Large intestine (tissue), 3 donors: ENCODE data around the gene TIGD6. TPM values are rescaled to one million over a fixed set of nuclear protein-coding genes. Genes with fewer than 3 reads are reported as not detected.

Experiments
- DNase-seq, 2 donors: peaks; one replicate each; pipeline versions ENCODE4 v3.0.0 to v3.0.0-alpha.2; 2013
- H3K27ac ChIP-seq: one replicate; pipeline ENCODE4 v1.5.1; 2013; ENCODE audit warnings: low read length
- H3K27me3 ChIP-seq: 2 replicates; pipeline ENCODE4 v1.6.1; 2013; ENCODE audit warnings: low read length; ENCODE audit not compliant: control insufficient read depth, insufficient read depth
- H3K36me3 ChIP-seq: 2 replicates; pipeline ENCODE4 v1.6.1; 2013; ENCODE audit warnings: low read length; ENCODE audit not compliant: control insufficient read depth, insufficient read depth
- H3K4me1 ChIP-seq: one replicate; pipeline ENCODE4 v1.6.1; 2013; ENCODE audit warnings: low read length; ENCODE audit not compliant: control insufficient read depth, insufficient read depth
- H3K4me3 ChIP-seq: one replicate; pipeline ENCODE4 v1.5.1; 2013; ENCODE audit warnings: low read length
- H3K9me3 ChIP-seq: one replicate; pipeline ENCODE4 v1.6.1; 2013; ENCODE audit warnings: mild to moderate bottlenecking, low read depth, low read length, moderate library complexity; ENCODE audit not compliant: control insufficient read depth
- WGBS: methylation state at CpG from one replicate; pipeline ENCODE4 v1.1.5; 2013; ENCODE audit warnings: low lambda C conversion rate; ENCODE audit not compliant: insufficient coverage; 5-methylcytosine and 5-hydroxymethylcytosine counted together
- polyA plus RNA-seq: library from polyadenylated mRNA; unstranded; fragments of 120-200 nt; gene quantifications from one replicate; pipeline ENCODE4 v1.2.1, GENCODE V29; 2013

Gene TIGD6
- polyA plus RNA-seq, 1 donor = 5.4 TPM

DNA sequence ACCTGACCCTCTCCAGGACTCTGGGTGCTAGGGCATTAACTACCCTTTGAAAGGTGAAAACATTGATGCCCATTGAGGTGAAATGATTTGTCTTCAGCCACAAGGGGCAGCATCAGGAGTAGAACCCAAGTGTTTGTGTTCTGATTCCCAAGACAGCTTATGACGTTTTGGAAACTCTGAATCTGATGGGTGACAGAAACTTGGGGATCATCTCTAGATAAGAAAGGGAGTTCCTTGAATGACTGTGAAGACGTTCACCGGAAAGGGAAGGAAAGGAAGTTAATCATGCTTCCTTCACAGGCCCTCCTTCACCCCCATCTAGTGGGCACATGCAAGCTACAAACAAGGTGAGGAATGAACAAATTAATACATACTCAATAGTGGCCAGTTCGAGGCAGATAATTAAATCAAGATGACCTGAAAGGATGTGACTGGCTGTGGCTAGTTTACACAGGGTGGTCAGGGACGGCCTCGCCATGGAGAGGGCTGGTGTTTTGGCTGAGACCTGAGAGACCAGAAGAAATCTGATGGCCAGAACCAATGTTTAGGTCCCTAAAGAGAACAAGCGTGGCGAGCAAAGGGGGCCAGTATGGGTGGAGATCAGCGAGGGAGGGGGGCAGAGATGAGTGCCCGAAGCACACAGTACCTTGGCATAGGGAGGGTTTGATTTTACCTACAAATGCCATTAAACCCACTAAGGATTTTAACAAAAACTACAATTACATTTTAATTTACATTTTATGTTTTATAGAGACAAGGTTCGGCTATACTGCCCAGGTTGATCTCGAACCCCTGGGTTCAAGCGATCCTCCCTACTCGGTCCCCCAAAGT, 40.8 kb downstream of the TIGD6 start:
- Histone ChIP-seq H3K27me3 (no peaks in the 10 kb centered on the region), H3K9me3 (no peaks in the 10 kb centered on the region), H3K4me1 (peaks cover 42% of the 10 kb centered on the region), H3K27ac (peak overlapping the region; percentile 90), H3K36me3 (no peaks in the 10 kb centered on the region), H3K4me3 (peak overlapping the region; percentile 97)
- WGBS = 60% methylated on average over 1 of the region's 14 CpGs
- DNase-seq = peak in 1 of 2 donors; percentile 76

- Histone ChIP-seq H3K4me1 (peaks cover 36% of the 10 kb centered on the region), H3K4me3 (no peak overlapping the region), H3K9me3 (no peaks in the 10 kb centered on the region), H3K36me3 (no peaks in the 10 kb centered on the region), H3K27ac (peak overlapping the region; percentile 90), H3K27me3 (no peaks in the 10 kb centered on the region)
- DNase-seq = peak in 1 of 2 donors; percentile 59
- no CpG with 5 or more reads among the region's 4 CpGs for WGBS
Observed at GRCh38 chr5:149957855-149958254, 42.6 kb downstream of the TIGD6 start.

GRCh38 chr5:149956685-149957084, 43.8 kb downstream of the TIGD6 start:
- 60% methylated on average over 1 of the region's 5 CpGs for WGBS
- DNase-seq = peak in 1 of 2 donors; percentile 18

GRCh38 chr5:149954798-149955197, 45.7 kb downstream of the TIGD6 start:
- Histone ChIP-seq H3K36me3 (no peaks in the 10 kb centered on the region), H3K4me1 (peaks cover 28% of the 10 kb centered on the region), H3K9me3 (no peaks in the 10 kb centered on the region), H3K27me3 (no peaks in the 10 kb centered on the region), H3K4me3 (no peak overlapping the region), H3K27ac (no peak overlapping the region)
- DNase-seq = no peak
- 100% methylated on average over 2 of the region's 6 CpGs for WGBS

More at GRCh38 chr5:149956685-149957084, 43.8 kb downstream of the TIGD6 start:
- H3K4me1 ChIP-seq = peaks cover 32% of the 10 kb centered on the region
- no peaks in the 10 kb centered on the region for H3K36me3 ChIP-seq
- no peak overlapping the region for H3K4me3 ChIP-seq
- no peaks in the 10 kb centered on the region for H3K9me3 ChIP-seq
- peak overlapping the region; percentile 90 for H3K27ac ChIP-seq
- no peaks in the 10 kb centered on the region for H3K27me3 ChIP-seq

GRCh38 chr5:149953436-149954121, 46.9 kb downstream of the TIGD6 start:
- H3K9me3 ChIP-seq = no peaks in the 10 kb centered on the region
- H3K4me3 ChIP-seq = no peak overlapping the region
- peaks cover 20% of the 10 kb centered on the region for H3K4me1 ChIP-seq
- 80% methylated on average over 2 of the region's 9 CpGs for WGBS
- no peak overlapping the region for H3K27ac ChIP-seq
- H3K36me3 ChIP-seq = no peaks in the 10 kb centered on the region
- H3K27me3 ChIP-seq = no peaks in the 10 kb centered on the region
- no peak for DNase-seq

GRCh38 chr5:149951138-149951749, 49.2 kb downstream of the TIGD6 start:
- Histone ChIP-seq H3K4me1 (peaks cover 20% of the 10 kb centered on the region), H3K36me3 (no peaks in the 10 kb centered on the region), H3K9me3 (no peaks in the 10 kb centered on the region), H3K27me3 (no peaks in the 10 kb centered on the region), H3K27ac (no peak overlapping the region), H3K4me3 (no peak overlapping the region)
- no peak for DNase-seq
- WGBS = no CpG with 5 or more reads among the region's 6 CpGs

DNA sequence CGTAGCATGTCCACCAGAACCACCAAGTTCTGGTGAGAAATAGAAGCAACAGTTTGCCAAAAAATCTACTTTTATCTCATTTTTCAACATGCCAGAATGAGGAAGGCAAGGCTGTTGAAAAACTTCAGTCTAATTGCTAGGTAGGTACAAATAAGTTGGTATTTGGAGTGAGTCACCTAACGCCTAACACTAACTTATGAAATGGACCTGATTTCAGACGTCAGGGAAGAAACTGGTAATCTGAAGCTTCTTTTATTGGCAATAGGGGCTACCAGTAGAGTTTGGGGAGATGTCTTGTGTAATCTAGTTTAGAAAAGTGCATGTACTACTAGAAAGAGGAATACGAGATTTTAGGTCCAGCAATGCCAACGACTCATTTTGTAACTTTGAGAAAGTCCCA, 51.5 kb downstream of the TIGD6 start:
- Histone ChIP-seq H3K27me3 (no peaks in the 10 kb centered on the region), H3K4me3 (no peak overlapping the region)
- WGBS = no CpG with 5 or more reads among the region's 5 CpGs

GRCh38 chr5:149946118-149946517, 54.3 kb downstream of the TIGD6 start:
- WGBS = 25% methylated on average over 1 of the region's 3 CpGs
- Histone ChIP-seq H3K4me1 (peaks cover 57% of the 10 kb centered on the region), H3K36me3 (no peaks in the 10 kb centered on the region), H3K27me3 (no peaks in the 10 kb centered on the region), H3K4me3 (no peak overlapping the region), H3K27ac (peak overlapping the region; percentile 93), H3K9me3 (no peaks in the 10 kb centered on the region)
- peak; percentile 93 to 96 for DNase-seq

More for the DNA sequence above, 51.5 kb downstream of the TIGD6 start:
- Histone ChIP-seq H3K9me3 (no peaks in the 10 kb centered on the region), H3K36me3 (no peaks in the 10 kb centered on the region), H3K4me1 (peaks cover 35% of the 10 kb centered on the region), H3K27ac (no peak overlapping the region)
- DNase-seq = no peak

- DNase-seq = peak in 1 of 2 donors; percentile 17
Observed at GRCh38 chr5:149944666-149945065, 55.8 kb downstream of the TIGD6 start, which contains the start of gene PDE6A. Gene PDE6A, minus strand, starts transcription at chr5:149944793. Its CDS starts 120 bp downstream, at chr5:149944673.

More at GRCh38 chr5:149944666-149945065, 55.8 kb downstream of the TIGD6 start, which contains the start of gene PDE6A:
- Histone ChIP-seq H3K27ac (peak within 1 kb of the TSS; percentile 93), H3K4me3 (no peak within 1 kb of the TSS), H3K27me3 (no peaks in the 10 kb centered on the region), H3K36me3 (no peaks in the 10 kb centered on the region), H3K9me3 (no peaks in the 10 kb centered on the region), H3K4me1 (peaks cover 69% of the 10 kb centered on the region)
- WGBS = no CpG with 5 or more reads among the region's 2 CpGs
